A172 (cell line): ENCODE results near the gene PCDH10. TPM values are rescaled to one million over a fixed set of nuclear protein-coding genes. Genes with fewer than 3 reads are reported as not detected.
"Not testable (repeated sequence)": the region's sequence is repeated elsewhere in the genome, so short reads cannot be mapped to it uniquely, and the experiment has no call there.

Source experiments
- DNase-seq: peaks from one replicate; pipeline ENCODE4 v3.0.0-alpha.2; 2015; ENCODE audit warnings: low spot score
- total RNA-seq: library from RNA; depleted of rRNA; stranded (reverse); fragments of >200 nt; shearing (Covaris generic); gene quantifications from 2 replicates; pipeline ENCODE4 v1.2.3, GENCODE V29; 2014

PCDH10 gene
- total RNA-seq, 1 experiment from 2014 or later: 18.9 TPM

DNA sequence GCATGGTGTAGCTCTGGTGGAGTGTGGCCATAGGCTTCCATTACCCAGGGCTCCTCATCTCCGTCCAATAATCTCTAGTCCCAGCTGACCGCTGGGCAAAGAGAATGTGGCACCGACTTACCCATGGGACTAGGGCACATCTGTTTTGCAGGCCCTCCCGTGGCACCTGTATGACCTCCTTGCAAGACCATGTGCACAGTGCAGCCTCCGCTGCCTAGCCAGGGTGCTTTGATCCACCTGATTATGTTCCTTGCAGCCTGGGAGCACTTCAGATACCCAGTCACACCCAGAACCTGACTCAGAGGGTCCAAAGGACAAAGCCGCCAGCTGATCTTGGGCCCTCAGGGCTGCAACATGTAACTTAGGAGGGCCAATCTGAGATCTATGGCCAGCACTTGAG lies 84.8 kb downstream of the PCDH10 start:
- no peak for DNase-seq

DNA sequence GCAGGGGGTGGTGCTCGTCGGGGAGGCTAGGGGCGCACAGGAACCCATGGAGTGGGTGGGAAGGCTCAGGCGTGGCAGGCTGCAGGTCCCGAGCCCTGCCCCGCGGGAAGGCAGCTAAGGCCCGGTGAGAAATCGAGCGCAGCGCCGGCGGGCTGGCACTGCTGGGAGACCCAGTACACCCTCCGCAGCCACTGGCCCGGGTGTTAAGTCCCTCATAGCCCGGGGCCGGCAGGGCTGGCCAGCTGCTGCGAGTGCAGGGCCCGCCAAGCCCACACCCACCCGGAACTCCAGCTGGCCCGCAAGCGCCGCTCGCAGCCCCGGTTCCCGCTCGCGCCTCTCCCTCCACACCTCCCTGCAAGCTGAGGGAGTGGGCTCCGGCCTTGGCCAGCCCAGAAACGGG lies 91.4 kb downstream of the PCDH10 start:
- not testable (repeated sequence) for DNase-seq
